ENCODE results near the gene PKN1.

DNA sequence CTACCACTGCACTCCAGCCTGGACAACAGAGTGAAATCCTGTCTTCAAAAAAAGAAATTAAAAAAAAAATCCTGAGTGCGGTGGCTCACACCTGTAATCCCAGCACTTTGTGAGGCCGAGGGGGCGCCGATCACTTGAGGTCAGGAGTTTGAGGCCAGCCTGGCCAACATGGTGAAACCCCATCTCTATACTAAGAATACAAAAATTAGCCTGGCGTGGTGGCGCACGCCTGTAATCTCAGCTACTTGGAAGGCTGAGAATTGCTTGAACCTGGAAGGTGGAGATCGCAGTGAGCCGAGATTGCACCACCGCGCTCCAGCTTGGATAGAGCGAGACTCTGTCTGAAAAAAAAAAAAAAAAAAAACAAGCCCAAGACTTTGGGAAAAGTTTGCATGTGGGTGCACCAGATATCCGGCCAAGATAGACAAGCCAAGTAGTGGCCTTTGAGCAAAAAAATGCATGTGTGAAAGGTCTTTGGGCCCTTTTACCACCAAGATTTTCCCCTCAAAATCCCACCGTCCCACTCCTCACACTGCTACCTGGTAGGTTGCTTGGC is 79.4 kb downstream of the PKN1 start:
- TF ChIP-seq, protein P1, sequence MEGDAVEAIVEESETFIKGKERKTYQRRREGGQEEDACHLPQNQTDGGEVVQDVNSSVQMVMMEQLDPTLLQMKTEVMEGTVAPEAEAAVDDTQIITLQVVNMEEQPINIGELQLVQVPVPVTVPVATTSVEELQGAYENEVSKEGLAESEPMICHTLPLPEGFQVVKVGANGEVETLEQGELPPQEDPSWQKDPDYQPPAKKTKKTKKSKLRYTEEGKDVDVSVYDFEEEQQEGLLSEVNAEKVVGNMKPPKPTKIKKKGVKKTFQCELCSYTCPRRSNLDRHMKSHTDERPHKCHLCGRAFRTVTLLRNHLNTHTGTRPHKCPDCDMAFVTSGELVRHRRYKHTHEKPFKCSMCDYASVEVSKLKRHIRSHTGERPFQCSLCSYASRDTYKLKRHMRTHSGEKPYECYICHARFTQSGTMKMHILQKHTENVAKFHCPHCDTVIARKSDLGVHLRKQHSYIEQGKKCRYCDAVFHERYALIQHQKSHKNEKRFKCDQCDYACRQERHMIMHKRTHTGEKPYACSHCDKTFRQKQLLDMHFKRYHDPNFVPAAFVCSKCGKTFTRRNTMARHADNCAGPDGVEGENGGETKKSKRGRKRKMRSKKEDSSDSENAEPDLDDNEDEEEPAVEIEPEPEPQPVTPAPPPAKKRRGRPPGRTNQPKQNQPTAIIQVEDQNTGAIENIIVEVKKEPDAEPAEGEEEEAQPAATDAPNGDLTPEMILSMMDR (conservative IDR thresholded peaks at IDR 0.05) = no peak
- no peak for TF ChIP-seq EZH2 (IDR thresholded peaks at IDR 0.05; ENCODE audit: low read depth)

All from PC-9 (cell line).